HL-60 (cell line): Measurements from ENCODE around the gene SHROOM1.

Experiments
- POLR2AphosphoS5 ChIP-seq: IDR thresholded peaks from 2 replicates; pipeline ENCODE4 v1.6.1; 2012; ENCODE audit warnings: low read depth
- SPI1 ChIP-seq: IDR thresholded peaks from 2 replicates; pipeline ENCODE4 v1.6.1; 2012; ENCODE audit warnings: low read depth, mild to moderate bottlenecking, borderline replicate concordance
- TF ChIP-seq, protein P1 (sequence below): IDR thresholded peaks from one replicate; pipeline ENCODE4 v1.5.1; 2011; ENCODE audit warnings: low read length, control low read depth, inconsistent platforms; ENCODE audit not compliant: insufficient read depth
- TF ChIP-seq, protein P2 (sequence below): IDR thresholded peaks from 2 replicates; pipeline ENCODE4 v1.6.1; 2012; ENCODE audit warnings: low read depth; ENCODE audit not compliant: insufficient replicate concordance

DNA sequence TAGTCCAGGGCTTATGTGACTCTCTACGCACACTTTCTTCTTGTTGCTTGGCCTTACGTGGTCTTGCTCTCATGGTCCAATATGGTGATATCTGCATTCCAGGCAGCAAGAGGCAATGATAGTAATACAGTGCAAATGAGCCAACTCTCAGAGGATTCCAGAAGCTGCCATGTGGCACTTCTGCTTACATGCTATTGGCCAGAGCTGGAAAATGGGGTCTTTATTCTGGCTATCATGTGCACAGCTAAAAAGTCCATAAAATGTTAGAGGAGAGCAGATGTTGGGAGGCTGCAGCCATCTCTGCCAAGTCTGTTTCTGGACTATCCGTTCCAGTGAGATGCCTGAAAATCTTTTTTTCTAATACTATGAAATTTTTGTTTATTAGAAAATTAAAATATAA is 50.5 kb downstream of the SHROOM1 start:
- TF ChIP-seq, protein P1, sequence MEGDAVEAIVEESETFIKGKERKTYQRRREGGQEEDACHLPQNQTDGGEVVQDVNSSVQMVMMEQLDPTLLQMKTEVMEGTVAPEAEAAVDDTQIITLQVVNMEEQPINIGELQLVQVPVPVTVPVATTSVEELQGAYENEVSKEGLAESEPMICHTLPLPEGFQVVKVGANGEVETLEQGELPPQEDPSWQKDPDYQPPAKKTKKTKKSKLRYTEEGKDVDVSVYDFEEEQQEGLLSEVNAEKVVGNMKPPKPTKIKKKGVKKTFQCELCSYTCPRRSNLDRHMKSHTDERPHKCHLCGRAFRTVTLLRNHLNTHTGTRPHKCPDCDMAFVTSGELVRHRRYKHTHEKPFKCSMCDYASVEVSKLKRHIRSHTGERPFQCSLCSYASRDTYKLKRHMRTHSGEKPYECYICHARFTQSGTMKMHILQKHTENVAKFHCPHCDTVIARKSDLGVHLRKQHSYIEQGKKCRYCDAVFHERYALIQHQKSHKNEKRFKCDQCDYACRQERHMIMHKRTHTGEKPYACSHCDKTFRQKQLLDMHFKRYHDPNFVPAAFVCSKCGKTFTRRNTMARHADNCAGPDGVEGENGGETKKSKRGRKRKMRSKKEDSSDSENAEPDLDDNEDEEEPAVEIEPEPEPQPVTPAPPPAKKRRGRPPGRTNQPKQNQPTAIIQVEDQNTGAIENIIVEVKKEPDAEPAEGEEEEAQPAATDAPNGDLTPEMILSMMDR, result no peak
- no peak for TF ChIP-seq POLR2AphosphoS5
- TF ChIP-seq, protein P2, sequence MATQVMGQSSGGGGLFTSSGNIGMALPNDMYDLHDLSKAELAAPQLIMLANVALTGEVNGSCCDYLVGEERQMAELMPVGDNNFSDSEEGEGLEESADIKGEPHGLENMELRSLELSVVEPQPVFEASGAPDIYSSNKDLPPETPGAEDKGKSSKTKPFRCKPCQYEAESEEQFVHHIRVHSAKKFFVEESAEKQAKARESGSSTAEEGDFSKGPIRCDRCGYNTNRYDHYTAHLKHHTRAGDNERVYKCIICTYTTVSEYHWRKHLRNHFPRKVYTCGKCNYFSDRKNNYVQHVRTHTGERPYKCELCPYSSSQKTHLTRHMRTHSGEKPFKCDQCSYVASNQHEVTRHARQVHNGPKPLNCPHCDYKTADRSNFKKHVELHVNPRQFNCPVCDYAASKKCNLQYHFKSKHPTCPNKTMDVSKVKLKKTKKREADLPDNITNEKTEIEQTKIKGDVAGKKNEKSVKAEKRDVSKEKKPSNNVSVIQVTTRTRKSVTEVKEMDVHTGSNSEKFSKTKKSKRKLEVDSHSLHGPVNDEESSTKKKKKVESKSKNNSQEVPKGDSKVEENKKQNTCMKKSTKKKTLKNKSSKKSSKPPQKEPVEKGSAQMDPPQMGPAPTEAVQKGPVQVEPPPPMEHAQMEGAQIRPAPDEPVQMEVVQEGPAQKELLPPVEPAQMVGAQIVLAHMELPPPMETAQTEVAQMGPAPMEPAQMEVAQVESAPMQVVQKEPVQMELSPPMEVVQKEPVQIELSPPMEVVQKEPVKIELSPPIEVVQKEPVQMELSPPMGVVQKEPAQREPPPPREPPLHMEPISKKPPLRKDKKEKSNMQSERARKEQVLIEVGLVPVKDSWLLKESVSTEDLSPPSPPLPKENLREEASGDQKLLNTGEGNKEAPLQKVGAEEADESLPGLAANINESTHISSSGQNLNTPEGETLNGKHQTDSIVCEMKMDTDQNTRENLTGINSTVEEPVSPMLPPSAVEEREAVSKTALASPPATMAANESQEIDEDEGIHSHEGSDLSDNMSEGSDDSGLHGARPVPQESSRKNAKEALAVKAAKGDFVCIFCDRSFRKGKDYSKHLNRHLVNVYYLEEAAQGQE, result no peak
- no peak for TF ChIP-seq SPI1
